IPS-18c (cell line): ENCODE data around the gene NPHP4.
A peak's percentile ranks its signal among the peaks of the same experiment; 100 is the strongest.

Experiments used
- H3K4me3 ChIP-seq: 2 replicates; pipeline ENCODE4 v1.7.0; 2013; ENCODE audit warnings: low read depth, mild to moderate bottlenecking, low read length, moderate library complexity; ENCODE audit not compliant: insufficient read depth
- H3K9me3 ChIP-seq: one replicate; pipeline ENCODE4 v1.6.1; 2013; ENCODE audit warnings: mild to moderate bottlenecking, low read length, moderate library complexity; ENCODE audit not compliant: control insufficient read depth, insufficient read depth

NPHP4 gene

GRCh38 chr1:5992026-5992813 is at the start of gene NPHP4:
NPHP4 (minus strand) TSS chr1:5992425; CDS start chr1:5986289, 6,136 bp downstream.
- Histone ChIP-seq H3K4me3 (peak within 1 kb of the TSS; percentile 88), H3K9me3 (no peaks in the 10 kb centered on the region)

DNA sequence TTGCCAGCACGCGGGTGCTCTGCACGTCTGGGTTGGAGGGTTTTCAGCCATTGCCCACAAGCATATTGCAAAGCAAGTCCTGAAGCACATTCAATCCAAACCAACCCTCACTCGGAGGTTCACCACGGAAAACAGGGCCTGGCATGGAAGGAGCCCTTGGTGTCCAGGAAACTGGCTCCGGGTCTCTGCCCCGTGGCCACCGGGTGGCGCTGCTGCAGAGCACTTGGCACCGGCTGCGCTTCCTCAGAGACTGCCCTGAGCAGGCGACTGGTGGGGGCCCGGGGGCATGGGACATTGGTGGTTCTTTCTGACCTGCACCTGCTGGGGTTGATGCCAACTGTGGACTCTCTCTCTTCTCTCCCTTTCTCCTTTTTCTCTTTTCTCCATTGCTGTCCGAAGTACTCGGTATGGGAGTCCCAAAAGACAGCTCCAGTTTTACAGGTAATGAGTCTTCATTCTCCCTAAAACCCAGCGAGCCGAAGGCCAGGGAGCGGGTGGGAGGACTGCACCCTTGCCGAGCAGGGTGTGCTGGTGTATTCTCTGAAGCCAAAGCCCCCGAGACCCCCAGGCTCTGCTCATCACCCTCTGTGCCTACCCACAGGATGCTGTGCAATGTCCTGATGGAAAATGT is 49.3 kb upstream of the NPHP4 start:
- Histone ChIP-seq H3K4me3 (no peak overlapping the region), H3K9me3 (no peaks in the 10 kb centered on the region)

- H3K4me3 ChIP-seq = no peak overlapping the region
- no peaks in the 10 kb centered on the region for H3K9me3 ChIP-seq
These were observed 48.7 kb upstream of the NPHP4 start for GRCh38 chr1:6040861-6041415.

GRCh38 chr1:6040444-6040843 is 48.2 kb upstream of the NPHP4 start:
- Histone ChIP-seq H3K9me3 (no peaks in the 10 kb centered on the region), H3K4me3 (no peak overlapping the region)

DNA sequence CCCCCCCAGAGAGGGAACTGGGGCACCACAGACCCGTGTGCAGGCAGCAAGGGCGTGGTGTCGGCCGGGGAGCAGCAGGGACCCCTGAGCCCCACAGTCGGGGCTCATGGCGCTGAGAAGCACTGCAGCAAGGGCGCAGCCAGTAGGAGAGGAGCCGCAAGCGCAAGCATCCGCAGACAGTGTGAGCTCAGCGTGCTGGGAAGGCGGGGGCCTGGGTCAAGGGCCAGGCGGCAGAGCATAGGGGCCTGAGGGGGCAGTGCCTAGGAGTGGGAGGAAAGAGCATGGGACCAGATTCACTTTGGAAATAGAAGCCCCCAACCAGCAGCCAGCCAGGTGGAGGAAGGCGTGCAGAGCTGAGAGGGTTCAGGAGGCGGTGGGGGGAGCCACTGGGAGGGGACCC is 46.8 kb upstream of the NPHP4 start:
- no peaks in the 10 kb centered on the region for H3K9me3 ChIP-seq
- no peak overlapping the region for H3K4me3 ChIP-seq

GRCh38 chr1:6038603-6039002 is 46.4 kb upstream of the NPHP4 start:
- no peaks in the 10 kb centered on the region for H3K9me3 ChIP-seq

GRCh38 chr1:6037338-6037762 is 45.1 kb upstream of the NPHP4 start:
- Histone ChIP-seq H3K4me3 (no peak overlapping the region), H3K9me3 (no peaks in the 10 kb centered on the region)

More at GRCh38 chr1:6038603-6039002, 46.4 kb upstream of the NPHP4 start:
- no peak overlapping the region for H3K4me3 ChIP-seq

GRCh38 chr1:6035719-6036118 is 43.5 kb upstream of the NPHP4 start:
- Histone ChIP-seq H3K9me3 (no peaks in the 10 kb centered on the region), H3K4me3 (no peak overlapping the region)

DNA sequence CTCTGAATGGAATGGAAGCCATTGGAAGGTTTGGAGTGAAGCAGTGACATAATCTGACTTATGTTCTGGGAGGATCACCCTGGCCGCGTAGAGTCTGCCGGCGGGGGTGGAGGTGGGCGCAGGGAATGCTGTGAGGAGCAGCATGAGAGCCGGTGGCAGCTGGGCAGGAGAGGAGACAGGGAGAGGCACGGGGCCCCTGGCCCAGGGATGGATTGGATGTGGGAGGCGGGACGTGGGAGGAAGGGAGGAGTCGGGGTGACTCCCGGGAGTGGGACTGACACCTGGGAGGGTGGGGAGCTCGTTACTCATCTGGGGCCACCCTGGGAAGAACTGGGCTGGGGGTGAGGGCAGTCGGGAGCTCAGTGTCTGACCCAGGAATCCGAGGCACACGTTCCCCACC is 43.1 kb upstream of the NPHP4 start:
- no peaks in the 10 kb centered on the region for H3K9me3 ChIP-seq
- no peak overlapping the region for H3K4me3 ChIP-seq

DNA sequence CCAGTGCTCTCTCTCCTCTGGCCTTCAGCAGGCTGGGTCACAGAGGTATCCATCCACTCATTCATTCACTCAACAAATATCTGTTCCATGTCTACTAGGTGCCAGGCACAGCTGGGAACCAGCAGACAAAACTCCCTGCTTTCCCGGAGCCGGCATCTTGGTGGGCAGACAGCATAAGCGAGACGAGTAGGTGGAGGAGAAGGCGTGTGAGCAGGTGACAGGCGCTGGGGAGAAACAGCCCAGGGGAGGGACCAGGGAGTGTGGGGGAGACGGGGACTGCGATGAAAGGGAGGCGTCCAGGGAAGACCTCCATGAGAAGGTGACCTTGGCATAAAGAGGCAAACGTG is 42.5 kb upstream of the NPHP4 start:
- Histone ChIP-seq H3K9me3 (no peaks in the 10 kb centered on the region), H3K4me3 (no peak overlapping the region)

GRCh38 chr1:6033986-6034749 is 41.9 kb upstream of the NPHP4 start:
- H3K9me3 ChIP-seq = no peaks in the 10 kb centered on the region
- H3K4me3 ChIP-seq = no peak overlapping the region

DNA sequence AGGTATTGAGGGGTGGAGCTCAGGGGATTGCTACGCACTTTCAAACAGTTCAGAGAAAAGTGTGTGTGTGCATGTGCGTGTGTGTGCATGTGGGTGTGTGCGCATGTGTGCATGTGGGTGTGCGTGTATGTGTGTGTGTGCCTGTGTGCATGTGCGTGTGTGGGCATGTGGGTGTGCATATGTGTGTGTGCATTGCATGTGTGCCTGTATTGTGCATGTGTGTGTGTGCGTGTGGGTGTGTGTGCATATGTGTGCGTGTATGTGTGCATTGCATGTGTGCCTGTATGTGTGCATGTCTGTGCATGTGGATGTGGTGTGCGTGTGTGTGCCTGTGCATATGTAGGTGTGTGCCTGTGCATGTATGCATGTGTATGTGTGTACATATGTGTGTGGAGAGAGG is 40.9 kb upstream of the NPHP4 start:
- Histone ChIP-seq H3K4me3 (no peak overlapping the region), H3K9me3 (no peaks in the 10 kb centered on the region)

- H3K4me3 ChIP-seq = no peak overlapping the region
These were observed 38.5 kb upstream of the NPHP4 start for GRCh38 chr1:6030547-6031261.

DNA sequence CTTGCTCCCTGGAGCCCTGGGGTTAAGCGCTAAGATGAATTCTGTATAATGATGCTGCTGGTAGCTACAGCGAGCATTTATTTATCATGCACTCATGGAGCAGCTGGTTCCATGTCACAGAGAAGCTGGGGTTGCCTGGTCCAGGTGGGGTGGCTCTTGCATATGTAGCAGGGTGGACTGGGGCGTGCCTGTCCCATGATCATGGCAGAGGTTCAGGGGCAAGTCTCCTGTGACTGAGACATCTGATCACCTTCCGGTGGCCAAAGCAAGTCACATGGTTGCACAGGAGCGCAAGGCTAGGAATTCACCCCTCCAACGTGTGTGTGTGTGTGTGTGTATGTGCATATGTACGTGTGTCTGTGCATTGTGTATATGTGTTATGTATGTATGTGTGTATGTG is 37.9 kb upstream of the NPHP4 start:
- Histone ChIP-seq H3K9me3 (no peaks in the 10 kb centered on the region), H3K4me3 (no peak overlapping the region)

More at GRCh38 chr1:6030547-6031261, 38.5 kb upstream of the NPHP4 start:
- H3K9me3 ChIP-seq = no peaks in the 10 kb centered on the region

DNA sequence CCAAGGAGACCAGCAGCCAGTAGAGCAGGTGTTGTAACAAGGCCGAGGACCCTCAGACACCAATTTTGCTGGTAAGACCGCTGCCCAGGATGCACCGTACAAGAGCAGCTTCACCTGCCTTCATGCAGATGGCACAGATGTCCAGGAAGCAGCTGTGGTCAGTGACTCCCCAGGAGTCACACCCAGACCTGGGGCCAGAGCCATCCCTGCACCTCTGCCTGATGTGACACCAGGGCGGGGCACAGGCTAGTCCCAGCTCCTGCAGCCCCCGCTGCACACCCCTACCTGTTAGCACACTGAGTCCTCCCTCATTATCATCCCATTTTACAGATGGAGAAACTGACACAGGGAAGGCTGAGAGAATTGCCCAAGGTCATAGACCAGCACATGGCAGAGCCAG is 37.1 kb upstream of the NPHP4 start:
- Histone ChIP-seq H3K4me3 (no peak overlapping the region), H3K9me3 (no peaks in the 10 kb centered on the region)

DNA sequence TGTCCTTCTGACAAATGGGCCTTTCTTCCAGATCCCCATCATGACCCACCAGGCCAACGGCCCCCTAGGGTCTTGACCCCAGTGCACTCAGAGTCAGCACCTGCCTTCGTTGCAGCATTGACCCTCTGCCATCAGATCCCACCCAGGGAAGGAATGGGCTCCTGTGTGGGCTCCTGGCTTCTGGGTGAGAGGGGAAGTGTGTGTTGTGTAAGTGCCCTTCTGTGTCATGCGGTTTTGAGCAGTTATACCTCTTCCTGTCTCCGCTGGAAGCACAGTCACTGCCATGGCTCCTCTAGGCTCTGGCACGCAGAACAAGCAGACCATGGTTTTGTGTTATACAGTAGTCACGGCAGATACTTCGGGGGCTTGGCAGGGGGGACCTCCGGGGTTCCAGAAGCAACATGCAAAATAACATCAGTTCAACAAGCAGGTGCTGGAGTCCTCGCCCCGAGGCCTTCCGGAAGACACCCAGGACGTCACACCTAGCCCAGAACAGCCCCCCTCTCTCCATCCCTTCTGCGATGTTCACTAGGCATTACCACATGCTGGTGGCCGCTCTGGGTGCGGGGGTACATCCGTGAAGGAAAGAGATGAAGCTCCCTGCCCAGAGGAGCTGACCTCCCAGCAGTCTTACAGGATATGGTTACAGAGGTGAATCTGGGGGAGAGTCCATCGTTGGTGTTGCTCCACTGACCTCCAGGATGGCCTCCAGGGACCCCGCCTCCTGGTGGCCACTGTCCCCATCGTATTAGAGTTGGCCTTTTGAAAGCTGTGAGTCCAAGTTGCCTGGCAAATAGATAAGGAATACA is 36.0 kb upstream of the NPHP4 start:
- Histone ChIP-seq H3K9me3 (no peaks in the 10 kb centered on the region), H3K4me3 (no peak overlapping the region)
